ENCODE measurements around the gene SGMS1. TPM values are rescaled to one million over a fixed set of nuclear protein-coding genes. Genes with fewer than 3 reads are reported as not detected.
"Not testable (repeated sequence)": the region's sequence is repeated elsewhere in the genome, so short reads cannot be mapped to it uniquely, and the experiment has no call there.

SGMS1 gene
- total RNA-seq, 4 donors from 2014 or later, result 139 to 198 (median 173) TPM

GRCh38 chr10:50271564-50272250 lies 352.0 kb downstream of the SGMS1 start:
- Histone ChIP-seq H3K27ac (no peak overlapping the region), H3K27me3 (no peaks in the 10 kb centered on the region), H3K4me3 (no peak overlapping the region), H3K9me3 (no peaks in the 10 kb centered on the region), H3K4me1 (no peaks in the 10 kb centered on the region), H3K36me3 (no peaks in the 10 kb centered on the region)
- TF ChIP-seq POLR2AphosphoS5 (IDR thresholded peaks at IDR 0.05) (no peak), EP300 (IDR thresholded peaks at IDR 0.05) (no peak), CTCF (IDR thresholded peaks at IDR 0.05) (no peak), POLR2A (IDR thresholded peaks at IDR 0.05) (no peak)
- WGBS, result 67% methylated on average over 3 of the region's 3 CpGs
- DNase-seq (ENCODE audit: low spot score in 2 of 2), result no peak

GRCh38 chr10:50267877-50268276 lies 355.9 kb downstream of the SGMS1 start:
- H3K9me3 ChIP-seq; H3K4me1 ChIP-seq; DNase-seq (ENCODE audit: low spot score in 2 of 2); H3K4me3 ChIP-seq; H3K27ac ChIP-seq; H3K36me3 ChIP-seq; H3K27me3 ChIP-seq: not testable (repeated sequence)
- WGBS, result 86% methylated on average over 3 of the region's 3 CpGs

- not testable (repeated sequence) for DNase-seq (ENCODE audit: low spot score in 2 of 2); H3K4me1 ChIP-seq; H3K27me3 ChIP-seq; H3K4me3 ChIP-seq; H3K27ac ChIP-seq; H3K36me3 ChIP-seq; H3K9me3 ChIP-seq
- 72% methylated on average over 10 of the region's 10 CpGs for WGBS
Measured at GRCh38 chr10:50262625-50263024, 361.1 kb downstream of the SGMS1 start.

- no peak for TF ChIP-seq CTCF (IDR thresholded peaks at IDR 0.05)
- no peak for TF ChIP-seq EP300 (IDR thresholded peaks at IDR 0.05)
- no peak for TF ChIP-seq POLR2A (IDR thresholded peaks at IDR 0.05)
- TF ChIP-seq POLR2AphosphoS5 (IDR thresholded peaks at IDR 0.05), result no peak
- Histone ChIP-seq H3K27me3 (no peaks in the 10 kb centered on the region), H3K9me3 (no peaks in the 10 kb centered on the region), H3K4me3 (no peak overlapping the region), H3K36me3 (no peaks in the 10 kb centered on the region), H3K27ac (no peak overlapping the region), H3K4me1 (no peaks in the 10 kb centered on the region)
- DNase-seq (ENCODE audit: low spot score in 2 of 2), result no peak
- WGBS, result 31% methylated on average over 2 of the region's 2 CpGs
Measured at GRCh38 chr10:50260791-50261281, 362.9 kb downstream of the SGMS1 start.

Other genes with a start within 250 kb of the SGMS1 start
- gene ASAH2B, start 116.0 kb upstream of the SGMS1 start, total RNA-seq, result 1 to 10 TPM; 1.0 to 2.1 (median 1.9) TPM